Common myeloid progenitor, CD34-positive (primary cell): ENCODE measurements around the gene GYPC.
A peak's percentile ranks its signal among the peaks of the same experiment; 100 is the strongest.
"Not testable (repeated sequence)": the region's sequence is repeated elsewhere in the genome, so short reads cannot be mapped to it uniquely, and the experiment has no call there.

Experiments
- CTCF ChIA-PET: fragments of 350-600 bp; sonication (Branson Sonifier 250); formaldehyde crosslinking; loops from one replicate; lab custom pipeline; 2021; ENCODE audit warnings: antibody characterized with exemption; lab: Charles Lee
- POLR2A ChIA-PET: fragments of 350-600 bp; sonication (Branson Sonifier 250); formaldehyde crosslinking; loops from one replicate; lab custom pipeline; 2021; ENCODE audit warnings: antibody characterized with exemption; lab: Charles Lee
- DNase-seq, 3 donors: peaks; one replicate each; pipeline versions ENCODE4 v3.0.0 to v3.0.0-alpha.2; 2013
- H3K27ac ChIP-seq, 2 experiments: 1 replicate in 1 of 2; 2 replicates in 1 of 2; pipeline ENCODE4 v1.7.0; 2013; ENCODE audit warnings: inconsistent platforms in 2 of 2, low read length in 2 of 2, mild to moderate bottlenecking in 2 of 2, low read depth in 1 of 2, moderate library complexity in 1 of 2; ENCODE audit not compliant: severe bottlenecking in 2 of 2, insufficient read depth in 1 of 2, poor library complexity in 1 of 2
- H3K27me3 ChIP-seq, 5 experiments: replicated peaks in 2 of 5; 1 replicate in 3 of 5; 2 replicates in 2 of 5; pipeline versions ENCODE4 v1.6.1 to v1.7.0; 2013; ENCODE audit warnings: low read length in 4 of 5, mild to moderate bottlenecking in 2 of 5, moderate library complexity in 2 of 5, inconsistent platforms in 1 of 5; ENCODE audit not compliant: insufficient read depth in 5 of 5, control insufficient read depth in 4 of 5
- H3K36me3 ChIP-seq, 4 experiments: 1 replicate in 2 of 4; 2 replicates in 2 of 4; pipeline versions ENCODE4 v1.6.1 to v1.7.0; 2013; ENCODE audit warnings: low read length in 3 of 4, control low read depth in 1 of 4, mild to moderate bottlenecking in 1 of 4; ENCODE audit not compliant: control insufficient read depth in 4 of 4, insufficient read depth in 4 of 4
- H3K4me1 ChIP-seq, 4 experiments: 1 replicate in 3 of 4; 2 replicates in 1 of 4; pipeline versions ENCODE4 v1.6.1 to v1.7.1; 2013; ENCODE audit warnings: low read length in 3 of 4, mild to moderate bottlenecking in 3 of 4, control low read depth in 1 of 4, inconsistent platforms in 1 of 4, moderate library complexity in 1 of 4; ENCODE audit not compliant: control insufficient read depth in 4 of 4, insufficient read depth in 4 of 4; ENCODE audit errors: control extremely low read depth in 1 of 4
- H3K4me3 ChIP-seq, 7 experiments: 1 replicate in 4 of 7; 2 replicates in 3 of 7; pipeline versions ENCODE4 v1.5.1 to v1.7.0; 2013; ENCODE audit warnings: mild to moderate bottlenecking in 7 of 7, low read length in 6 of 7, moderate library complexity in 6 of 7, inconsistent platforms in 2 of 7, low read depth in 2 of 7, control low read depth in 1 of 7; ENCODE audit not compliant: insufficient read depth in 4 of 7, control insufficient read depth in 1 of 7; ENCODE audit errors: extremely low read depth in 1 of 7
- H3K9me3 ChIP-seq, 5 experiments: 1 replicate in 4 of 5; 2 replicates in 1 of 5; pipeline versions ENCODE4 v1.6.1 to v1.7.1; 2013; ENCODE audit warnings: low read length in 4 of 5, mild to moderate bottlenecking in 2 of 5, inconsistent platforms in 1 of 5, low read depth in 1 of 5, moderate library complexity in 1 of 5; ENCODE audit not compliant: control insufficient read depth in 4 of 5, insufficient read depth in 2 of 5; ENCODE audit errors: control extremely low read depth in 1 of 5
- WGBS: methylation state at CpG from one replicate; pipeline ENCODE4 v1.1.5; 2013; ENCODE audit not compliant: insufficient coverage; 5-methylcytosine and 5-hydroxymethylcytosine counted together

The GYPC gene

DNA sequence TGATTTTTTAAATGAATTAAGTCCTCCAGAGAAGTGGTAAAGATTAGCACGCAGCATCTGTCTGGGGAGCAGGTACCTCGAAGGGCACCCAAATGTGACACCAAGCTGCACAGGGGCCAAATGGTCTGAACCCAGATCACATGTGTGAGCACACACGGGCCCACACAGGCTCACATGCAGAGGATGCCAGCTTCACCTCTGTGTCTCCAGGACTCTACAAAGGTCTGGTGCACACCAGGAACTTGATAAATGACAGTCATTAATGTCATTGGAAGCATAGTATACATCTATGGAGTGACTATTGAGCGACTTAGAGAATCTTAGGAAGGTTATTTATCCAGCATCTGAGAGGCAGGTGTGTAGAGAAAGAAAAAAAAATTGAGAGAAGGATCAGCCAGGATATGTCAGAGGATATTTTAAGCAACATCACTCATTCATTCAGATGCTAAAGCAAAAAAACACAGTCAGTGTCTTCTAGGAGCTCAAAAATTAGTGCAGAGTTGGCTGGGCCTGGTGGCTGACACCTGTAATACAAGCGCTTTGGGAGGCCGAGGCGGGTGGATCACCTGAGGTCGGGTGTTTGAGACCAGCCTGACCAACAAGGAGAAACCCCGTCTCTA lies 23.2 kb downstream of the GYPC start:
- no peak overlapping the region for H3K4me3 ChIP-seq
- H3K27me3 ChIP-seq = no peaks in the 10 kb centered on the region
- peaks cover 21 to 87% (median 47%) of the 10 kb centered on the region in 4 experiments for H3K36me3 ChIP-seq
- H3K27ac ChIP-seq = peak overlapping the region in 1 of 2 experiments; percentile 2
- H3K9me3 ChIP-seq = peaks cover 0 to 19% (median 4%) of the 10 kb centered on the region in 5 experiments
- DNase-seq = no peak
- ChIA-PET CTCF (no interaction called here), POLR2A (no interaction called here)
- 100% methylated on average over 7 of the region's 9 CpGs for WGBS
- H3K4me1 ChIP-seq = peaks cover 0 to 19% (median 6%) of the 10 kb centered on the region in 4 experiments

DNA sequence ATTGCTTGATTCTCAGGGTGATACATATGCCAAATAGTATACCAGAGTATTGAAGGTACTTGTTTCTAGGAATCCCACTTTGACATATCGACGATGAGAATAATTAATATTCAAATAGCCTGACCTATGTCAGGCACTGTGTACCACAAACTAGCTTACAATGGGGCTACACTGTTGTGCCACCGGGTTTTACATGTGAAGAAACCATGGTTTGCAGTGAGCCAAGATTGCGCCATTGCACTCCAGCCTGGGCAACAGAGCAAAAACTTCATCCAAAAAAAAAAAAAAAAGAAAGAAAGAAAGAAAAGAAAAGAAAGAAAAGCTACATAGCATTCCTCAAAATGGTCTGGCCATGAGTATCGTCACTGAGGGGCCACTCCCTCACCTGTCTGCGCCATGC lies 25.5 kb downstream of the GYPC start:
- POLR2A ChIA-PET = no interaction called here

DNA sequence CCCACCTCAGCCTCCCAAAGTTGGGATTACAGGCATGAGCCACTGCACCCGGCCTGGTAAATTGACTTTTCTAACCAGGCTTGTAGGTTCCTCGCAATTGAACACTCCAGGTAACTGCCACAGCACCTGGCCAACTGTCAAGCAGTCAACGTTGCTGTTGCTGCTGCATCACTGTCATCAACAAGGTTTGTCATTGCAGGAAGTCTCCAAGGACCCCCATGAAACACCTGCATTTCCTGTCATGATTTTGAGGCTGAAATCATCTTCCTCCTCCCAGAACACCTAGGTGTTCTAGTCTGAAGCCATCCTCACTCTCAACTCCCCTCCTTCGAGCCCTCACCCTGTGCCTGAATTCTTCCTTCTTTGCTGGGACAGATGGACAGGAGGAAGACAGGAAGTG lies 29.7 kb downstream of the GYPC start:
- peaks cover 12 to 91% (median 56%) of the 10 kb centered on the region in 4 experiments for H3K36me3 ChIP-seq
- no peak for DNase-seq
- H3K9me3 ChIP-seq = peaks cover 0 to 11% (median 2%) of the 10 kb centered on the region in 5 experiments
- WGBS = 90% methylated on average over 4 of the region's 4 CpGs
- H3K27ac ChIP-seq = no peak overlapping the region
- no peak overlapping the region for H3K4me3 ChIP-seq
- ChIA-PET CTCF (no interaction called here), POLR2A (interaction anchor here (0.6 kb wide), 1 partner anchor 11 kb away, joined by 3 read pairs; no protein-coding TSS in a partner anchor)
- H3K4me1 ChIP-seq = no peaks in the 10 kb centered on the region
- H3K27me3 ChIP-seq = no peaks in the 10 kb centered on the region

More for the DNA sequence above, 25.5 kb downstream of the GYPC start:
- CTCF ChIA-PET = interaction anchor here (0.6 kb wide), 1 partner anchor 184 kb away, joined by 3 read pairs; no protein-coding TSS in a partner anchor
- H3K9me3 ChIP-seq = no peaks in the 10 kb centered on the region
- H3K27ac ChIP-seq = no peak overlapping the region
- peaks cover 14 to 85% (median 46%) of the 10 kb centered on the region in 4 experiments for H3K36me3 ChIP-seq
- H3K4me3 ChIP-seq = no peak overlapping the region
- H3K27me3 ChIP-seq = no peaks in the 10 kb centered on the region
- WGBS = 93% methylated on average over 4 of the region's 6 CpGs
- H3K4me1 ChIP-seq = peaks cover 0 to 11% (median 4%) of the 10 kb centered on the region in 4 experiments
- DNase-seq = no peak

DNA sequence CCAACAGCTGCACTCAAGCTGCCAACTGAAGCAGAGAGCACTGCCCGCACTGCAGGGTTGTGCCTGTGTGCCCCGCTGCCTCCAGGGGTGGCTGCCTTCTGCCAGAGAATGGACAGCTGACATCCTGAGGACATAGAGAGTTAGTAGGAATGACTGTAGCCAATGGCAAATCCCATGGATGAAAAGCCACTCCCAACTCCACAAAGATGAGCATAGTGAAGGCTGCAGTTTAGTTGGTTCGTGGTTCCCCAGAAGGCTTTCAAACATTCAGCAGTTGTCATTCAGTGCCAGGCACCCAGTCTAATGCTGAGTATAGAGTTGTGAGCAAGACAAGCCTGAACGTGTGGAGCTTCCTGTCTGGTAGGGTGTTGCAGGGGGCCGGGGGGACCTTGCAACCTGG lies 30.3 kb downstream of the GYPC start:
- POLR2A ChIA-PET = interaction anchor here (0.6 kb wide), 1 partner anchor 12 kb away, joined by 3 read pairs; no protein-coding TSS in a partner anchor
- no peak overlapping the region for H3K4me3 ChIP-seq
- no peaks in the 10 kb centered on the region for H3K4me1 ChIP-seq
- H3K36me3 ChIP-seq = peaks cover 12 to 91% (median 56%) of the 10 kb centered on the region in 4 experiments
- peaks cover 0 to 11% (median 2%) of the 10 kb centered on the region in 5 experiments for H3K9me3 ChIP-seq
- H3K27me3 ChIP-seq = no peaks in the 10 kb centered on the region
- no peak overlapping the region for H3K27ac ChIP-seq
- CTCF ChIA-PET = no interaction called here
- 92% methylated on average over 5 of the region's 5 CpGs for WGBS
- DNase-seq = no peak

DNA sequence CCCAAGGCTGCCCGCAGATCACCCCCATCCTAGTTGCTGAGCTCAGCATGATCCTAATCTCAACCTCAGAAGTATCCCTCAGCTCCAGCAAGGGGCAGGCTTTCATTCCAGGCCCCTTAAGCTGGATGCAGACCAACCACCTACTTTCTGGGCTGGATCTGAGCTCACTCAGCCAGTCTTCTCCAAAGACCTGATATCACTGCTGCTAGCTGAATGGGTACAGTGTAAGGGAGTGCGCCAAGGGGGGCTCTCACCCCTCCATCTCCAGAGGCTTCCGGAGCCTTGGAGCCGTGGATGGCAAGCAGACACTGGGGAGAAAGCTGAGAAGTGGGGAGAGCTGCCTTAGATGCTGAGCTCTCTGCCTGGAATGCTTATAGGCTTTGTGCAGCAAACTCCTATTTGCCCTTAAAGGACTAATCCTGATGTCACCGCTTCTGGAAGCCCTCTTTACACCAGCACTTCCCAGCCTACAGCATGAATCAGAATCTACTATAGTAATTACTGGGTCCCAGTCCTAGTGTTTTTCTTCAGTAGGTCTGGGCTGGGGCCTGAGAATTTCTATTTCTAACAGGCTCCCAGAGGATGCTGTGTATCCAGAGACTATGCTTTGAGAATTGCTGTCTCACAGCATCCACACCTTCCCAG lies 31.0 kb downstream of the GYPC start:
- H3K4me3 ChIP-seq = no peak overlapping the region
- no peaks in the 10 kb centered on the region for H3K4me1 ChIP-seq
- ChIA-PET POLR2A (no interaction called here), CTCF (interaction anchor here (1.1 to 1.5 kb wide), 4 partner anchors 14 to 41 kb away, joined by 3 to 4 read pairs (median 4); no protein-coding TSS in a partner anchor)
- 90% methylated on average over 2 of the region's 5 CpGs for WGBS
- peaks cover 10 to 91% (median 58%) of the 10 kb centered on the region in 4 experiments for H3K36me3 ChIP-seq
- no peak for DNase-seq
- H3K9me3 ChIP-seq = peaks cover 0 to 11% (median 4%) of the 10 kb centered on the region in 5 experiments
- no peak overlapping the region for H3K27ac ChIP-seq
- no peaks in the 10 kb centered on the region for H3K27me3 ChIP-seq

DNA sequence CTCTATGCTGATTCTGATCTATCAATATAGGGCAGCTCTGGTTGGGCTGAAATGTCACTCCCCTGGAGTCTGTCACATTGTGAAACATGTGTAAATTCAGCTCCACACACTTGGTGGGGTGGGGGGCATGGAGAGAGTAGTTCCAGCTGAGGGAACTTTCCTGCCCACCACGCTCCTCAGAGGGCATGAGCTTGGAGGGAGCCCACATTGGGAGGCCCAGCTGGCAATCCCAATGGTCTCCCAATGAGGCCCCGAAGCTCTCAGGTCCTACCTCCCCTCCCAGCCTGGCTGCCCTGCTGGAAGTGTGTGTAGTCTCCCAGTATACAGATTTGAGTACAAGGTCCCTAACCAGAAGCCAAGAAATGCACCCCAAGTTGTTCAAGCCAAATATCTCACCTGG lies 31.5 kb downstream of the GYPC start:
- H3K27me3 ChIP-seq = no peaks in the 10 kb centered on the region
- H3K27ac ChIP-seq = no peak overlapping the region
- H3K4me3 ChIP-seq = no peak overlapping the region
- whole genome bisulfite sequencing = 96% methylated on average over 2 of the region's 2 CpGs
- H3K36me3 ChIP-seq = peaks cover 11 to 91% (median 59%) of the 10 kb centered on the region in 4 experiments
- H3K9me3 ChIP-seq = peaks cover 0 to 16% (median 7%) of the 10 kb centered on the region in 5 experiments
- ChIA-PET POLR2A (no interaction called here), CTCF (interaction anchor here (1.1 to 1.5 kb wide), 4 partner anchors 14 to 42 kb away, joined by 3 to 4 read pairs (median 4); no protein-coding TSS in a partner anchor)
- H3K4me1 ChIP-seq = no peaks in the 10 kb centered on the region
- no peak for DNase-seq

DNA sequence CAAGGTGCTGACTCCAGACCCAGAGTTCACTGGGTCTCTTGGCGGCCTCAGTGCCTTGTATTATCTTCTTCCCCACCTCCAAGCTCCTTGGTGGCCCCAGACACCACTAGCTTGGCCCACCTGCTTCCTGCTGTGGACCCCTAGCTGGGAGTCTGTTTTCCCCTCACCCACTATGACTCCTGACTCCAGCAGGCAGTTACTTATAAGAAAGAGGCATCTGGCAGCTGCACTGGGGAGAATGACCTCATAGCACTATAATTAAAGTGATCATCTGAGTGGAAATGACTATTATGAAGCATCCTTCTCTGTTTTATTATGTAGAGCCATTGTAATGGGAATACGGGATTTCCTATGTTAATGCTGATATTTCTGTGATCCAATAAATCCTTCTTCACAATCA lies 32.6 kb downstream of the GYPC start:
- H3K27me3 ChIP-seq, H3K4me1 ChIP-seq, DNase-seq, CTCF ChIA-PET, H3K27ac ChIP-seq, POLR2A ChIA-PET, H3K4me3 ChIP-seq: not testable (repeated sequence)
- 78% methylated on average over 1 of the region's 2 CpGs for WGBS
- H3K36me3 ChIP-seq = peaks cover 17 to 91% (median 59%) of the 10 kb centered on the region in 4 experiments
- peaks cover 1 to 24% (median 11%) of the 10 kb centered on the region in 5 experiments for H3K9me3 ChIP-seq
